Stomach (tissue), 9 donors: ENCODE measurements around the gene LGALS8. TPM values are rescaled to one million over a fixed set of nuclear protein-coding genes. Genes with fewer than 3 reads are reported as not detected.
"Not testable (repeated sequence)": the region's sequence is repeated elsewhere in the genome, so short reads cannot be mapped to it uniquely, and the experiment has no call there.

Source experiments
- DNase-seq, 2 donors: peaks; one replicate each; pipeline versions ENCODE4 v3.0.0 to v3.0.0-alpha.2; 2013 to 2019
- H3K27ac ChIP-seq, 5 donors: fragments of 200-600 bp in 4 of 5; sonication (generic) in 4 of 5; one replicate each; pipeline ENCODE4 v1.5.1; 2013 to 2019; ENCODE audit warnings: mild to moderate bottlenecking in 1 of 5, moderate library complexity in 1 of 5
- H3K27me3 ChIP-seq, 3 donors: fragments of 200-600 bp; sonication (generic); one replicate each; pipeline ENCODE4 v1.5.1; 2017 to 2019; ENCODE audit warnings: mixed run types in 1 of 3
- H3K36me3 ChIP-seq, 4 donors: fragments of 200-600 bp; sonication (generic); 1 replicate in 3 of 4; 2 replicates in 1 of 4; pipeline ENCODE4 v1.5.1; 2016 to 2019
- H3K4me1 ChIP-seq, 4 donors: fragments of 200-600 bp; sonication (generic); one replicate each; pipeline ENCODE4 v1.5.1; 2016 to 2019
- H3K4me3 ChIP-seq, 4 donors: fragments of 200-600 bp; sonication (generic) in 3 of 4; one replicate each; pipeline ENCODE4 v1.5.1; 2016 to 2019; ENCODE audit warnings: mild to moderate bottlenecking in 1 of 4
- H3K9me3 ChIP-seq, 4 donors: fragments of 200-600 bp; sonication (generic); one replicate each; pipeline ENCODE4 v1.5.1; 2016 to 2019
- CTCF ChIP-seq, 7 experiments: fragments of 450-650 bp in 4 of 7; fragments of 200-600 bp in 3 of 7; sonication (generic) in 3 of 7; IDR thresholded peaks; one replicate each; pipeline ENCODE4 v1.5.1; 2016 to 2019; ENCODE audit warnings: antibody characterized with exemption in 7 of 7, control low read depth in 2 of 7, mild to moderate bottlenecking in 1 of 7
- EP300 ChIP-seq: sonication (generic); formaldehyde crosslinking; IDR thresholded peaks from one replicate; pipeline ENCODE4 v1.6.1; 2017; ENCODE audit warnings: antibody characterized with exemption
- POLR2A ChIP-seq, 4 donors: fragments of 450-650 bp; IDR thresholded peaks; one replicate each; pipeline ENCODE4 v1.6.1; 2016; ENCODE audit warnings: antibody characterized with exemption in 4 of 4, control low read depth in 2 of 4, mild to moderate bottlenecking in 1 of 4, moderate library complexity in 1 of 4
- POLR2AphosphoS5 ChIP-seq, 3 donors: sonication (generic); formaldehyde crosslinking; IDR thresholded peaks; one replicate each; pipeline ENCODE4 v1.6.1; 2016; ENCODE audit warnings: antibody characterized with exemption in 3 of 3
- WGBS, 5 donors: extraction: QIAGEN DNeasy Blood & Tissue Kit in 3 of 5; methylation state at CpG; one replicate each; pipeline versions ENCODE4 v1.1.5 to v1.1.7; 2013 to 2018; 5-methylcytosine and 5-hydroxymethylcytosine counted together
- intact Hi-C: fragments of 100-400 bp; cut with DNase I; formaldehyde crosslinking; loops from one replicate; pipeline ENCODE4 v1.15.1; 2023; ENCODE audit warnings: low total_unique reads
- polyA plus RNA-seq, 3 donors: library from polyadenylated mRNA; stranded (reverse); fragments of 200-250 nt; gene quantifications; one replicate each; pipeline ENCODE4 v1.2.3, GENCODE V29; 2013
- total RNA-seq, 5 donors: library from RNA; depleted of rRNA; stranded (reverse); fragments of >200 nt; gene quantifications; one replicate each; pipeline versions ENCODE4 v1.1.0 to v1.2.3, GENCODE V29; 2014 to 2016
- donor health status: healthy with polysubstance abuse.
- donor health status: Bipolar disorder and iron deficiency.
- donor health status: healthy.

LGALS8 gene
- total and polyA plus RNA-seq, 8 donors: 17.9 to 142 (median 55.7) TPM

DNA sequence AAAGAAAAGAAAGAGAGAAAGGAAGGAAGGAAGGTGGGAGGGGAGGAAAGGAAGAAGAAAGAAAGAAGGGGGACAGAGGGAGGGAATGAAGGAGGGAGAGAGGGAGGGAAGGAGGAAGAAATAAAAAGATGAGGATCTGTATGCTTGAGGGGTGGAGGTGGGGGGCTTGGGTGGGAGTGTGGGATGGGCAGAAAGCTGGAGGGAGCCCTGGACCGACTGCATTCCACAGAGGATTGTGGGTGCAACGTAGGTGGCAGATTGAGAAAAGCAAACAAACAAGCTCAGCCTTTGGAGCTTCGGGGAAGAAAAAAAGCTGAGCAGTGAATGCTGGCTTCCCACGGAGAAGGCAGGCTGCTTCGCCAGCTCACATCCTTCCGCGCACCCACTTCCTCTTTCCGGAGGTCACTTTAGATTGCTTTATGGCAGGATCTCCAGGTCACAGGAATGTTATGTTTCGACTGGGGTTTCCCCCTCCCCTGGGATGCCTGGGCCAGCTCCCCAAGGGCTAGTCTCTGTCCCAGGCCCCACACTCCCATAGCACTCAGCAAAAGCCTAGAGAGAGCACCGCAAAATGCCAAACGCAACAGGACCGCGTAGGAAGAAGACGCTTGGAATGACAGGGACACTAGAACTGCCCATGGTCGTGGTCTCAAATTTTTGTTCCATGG lies 20.7 kb upstream of the LGALS8 start:
- no peaks in the 10 kb centered on the region for H3K27me3 ChIP-seq
- H3K9me3 ChIP-seq: no peaks in the 10 kb centered on the region
- TF ChIP-seq CTCF (IDR thresholded peaks at IDR 0.05): no peak
- TF ChIP-seq POLR2AphosphoS5 (IDR thresholded peaks at IDR 0.05): peak in 2 of 3 donors; percentile 31 to 62
- 14 to 26% (median 22%) methylated on average over 15 of the region's 15 CpGs for WGBS, 5 donors
- H3K4me1 ChIP-seq: peaks cover 0 to 28% (median 22%) of the 10 kb centered on the region in 4 donors
- peak overlapping the region; percentile 6 to 62 (median 56) for H3K27ac ChIP-seq
- no peaks in the 10 kb centered on the region for H3K36me3 ChIP-seq
- intact Hi-C loops: no loop called here
- DNase-seq: peak; percentile 62 to 87
- H3K4me3 ChIP-seq: peak overlapping the region; percentile 13 to 34 (median 28)

DNA sequence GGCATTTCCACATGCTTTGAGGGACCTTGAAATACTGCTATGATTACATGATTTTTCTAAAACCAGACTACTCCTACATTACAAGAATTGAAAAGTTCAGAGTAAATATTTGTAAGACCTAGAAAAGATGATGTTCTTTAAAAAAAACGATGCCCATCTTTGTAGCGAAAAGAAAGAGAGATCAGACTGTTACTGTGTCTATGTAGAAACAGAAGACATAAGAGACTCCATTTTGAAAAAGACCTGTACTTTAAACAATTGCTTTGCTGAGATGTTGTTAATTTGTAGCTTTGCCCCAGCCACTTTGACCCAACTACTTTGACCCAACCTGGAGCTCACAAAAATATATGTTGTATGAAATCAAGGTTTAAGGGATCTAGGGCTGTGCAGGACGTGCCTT lies 19.4 kb upstream of the LGALS8 start:
- peaks cover 8 to 38% (median 24%) of the 10 kb centered on the region in 4 donors for H3K4me1 ChIP-seq
- H3K9me3 ChIP-seq, H3K27me3 ChIP-seq, H3K4me3 ChIP-seq, DNase-seq, H3K36me3 ChIP-seq, H3K27ac ChIP-seq, intact Hi-C loops: not testable (repeated sequence)
- 79 to 87% (median 83%) methylated on average over 3 of the region's 3 CpGs for WGBS, 5 donors

- intact Hi-C loops: no loop called here
- Histone ChIP-seq H3K9me3 (no peaks in the 10 kb centered on the region), H3K4me3 (no peak overlapping the region), H3K27ac (peak overlapping the region in 2 of 5 donors; percentile 3 to 37), H3K4me1 (peaks cover 12 to 63% (median 31%) of the 10 kb centered on the region in 4 donors), H3K27me3 (no peaks in the 10 kb centered on the region), H3K36me3 (no peaks in the 10 kb centered on the region)
- WGBS, 5 donors: 34 to 60% (median 47%) methylated on average over 5 of the region's 5 CpGs
- TF ChIP-seq POLR2AphosphoS5 (IDR thresholded peaks at IDR 0.05) (peak in 2 of 3 donors; percentile 49 to 78), CTCF (IDR thresholded peaks at IDR 0.05) (no peak)
- peak; percentile 49 to 71 for DNase-seq
Observed at GRCh38 chr1:236507022-236507700, 16.6 kb upstream of the LGALS8 start.

- WGBS, 5 donors: 80 to 85% (median 84%) methylated on average over 6 of the region's 6 CpGs
- Histone ChIP-seq H3K4me3 (no peak overlapping the region), H3K9me3 (no peaks in the 10 kb centered on the region), H3K4me1 (peaks cover 12 to 51% (median 22%) of the 10 kb centered on the region in 4 donors), H3K27ac (no peak overlapping the region), H3K36me3 (no peaks in the 10 kb centered on the region), H3K27me3 (no peaks in the 10 kb centered on the region)
- no peak for DNase-seq
- no peak for TF ChIP-seq CTCF (IDR thresholded peaks at IDR 0.05)
- TF ChIP-seq POLR2A (IDR thresholded peaks at IDR 0.05): no peak
- TF ChIP-seq POLR2AphosphoS5 (IDR thresholded peaks at IDR 0.05): no peak
- no peak for TF ChIP-seq EP300
- intact Hi-C loops: no loop called here
Observed at GRCh38 chr1:236508593-236509027, 15.2 kb upstream of the LGALS8 start.

DNA sequence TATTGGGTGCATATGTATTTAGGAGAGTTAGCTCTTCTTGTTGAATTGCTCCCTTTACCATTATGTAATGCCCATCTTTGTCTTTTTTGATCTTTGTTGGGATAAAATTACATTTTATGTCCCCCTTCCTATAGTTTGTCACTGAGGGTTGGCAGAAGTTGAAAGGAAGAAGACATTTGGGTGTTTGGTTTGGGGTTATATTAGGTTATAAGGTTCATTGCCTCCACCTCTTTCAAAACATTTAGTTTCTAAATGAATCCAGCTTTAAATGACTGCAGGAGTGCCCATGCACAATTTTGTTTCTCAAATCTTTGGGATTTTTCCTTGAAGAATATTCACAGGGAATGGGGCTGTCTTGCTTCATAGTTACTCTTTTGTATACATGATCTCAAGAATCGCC lies 14.6 kb upstream of the LGALS8 start:
- 68 to 92% (median 80%) methylated on average over 1 of the region's 1 CpG for WGBS, 5 donors

More for the DNA sequence above, 14.6 kb upstream of the LGALS8 start:
- H3K36me3 ChIP-seq: no peaks in the 10 kb centered on the region
- H3K4me1 ChIP-seq: peaks cover 12 to 48% (median 22%) of the 10 kb centered on the region in 4 donors
- DNase-seq: no peak
- H3K4me3 ChIP-seq: no peak overlapping the region
- H3K27me3 ChIP-seq: no peaks in the 10 kb centered on the region
- intact Hi-C loops: no loop called here
- H3K9me3 ChIP-seq: no peaks in the 10 kb centered on the region
- TF ChIP-seq CTCF (IDR thresholded peaks at IDR 0.05): no peak
- no peak for TF ChIP-seq POLR2A (IDR thresholded peaks at IDR 0.05)
- TF ChIP-seq POLR2AphosphoS5 (IDR thresholded peaks at IDR 0.05): no peak
- TF ChIP-seq EP300: no peak
- H3K27ac ChIP-seq: no peak overlapping the region
